ENCODE results near the gene HAND1.

DNA sequence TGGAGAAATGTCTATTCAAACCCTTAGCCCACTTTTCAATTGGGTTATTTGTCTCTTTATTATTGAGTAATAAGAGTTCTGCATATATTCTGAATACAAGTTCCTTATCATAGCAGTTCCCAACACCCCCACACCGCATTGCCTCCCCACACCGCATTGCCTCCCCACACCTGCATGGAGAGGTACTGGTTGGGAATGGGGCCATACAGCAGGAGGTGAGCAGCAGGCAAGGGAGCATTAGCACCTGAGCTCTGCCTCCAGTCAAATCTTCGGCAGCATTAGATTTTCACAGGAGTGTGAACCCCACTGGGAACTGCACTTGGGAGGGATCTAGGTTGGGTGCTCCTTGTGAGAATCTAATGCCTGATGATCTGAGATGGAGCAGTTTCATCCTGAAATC is 42.8 kb downstream of the HAND1 start:
- TF ChIP-seq, protein P1, sequence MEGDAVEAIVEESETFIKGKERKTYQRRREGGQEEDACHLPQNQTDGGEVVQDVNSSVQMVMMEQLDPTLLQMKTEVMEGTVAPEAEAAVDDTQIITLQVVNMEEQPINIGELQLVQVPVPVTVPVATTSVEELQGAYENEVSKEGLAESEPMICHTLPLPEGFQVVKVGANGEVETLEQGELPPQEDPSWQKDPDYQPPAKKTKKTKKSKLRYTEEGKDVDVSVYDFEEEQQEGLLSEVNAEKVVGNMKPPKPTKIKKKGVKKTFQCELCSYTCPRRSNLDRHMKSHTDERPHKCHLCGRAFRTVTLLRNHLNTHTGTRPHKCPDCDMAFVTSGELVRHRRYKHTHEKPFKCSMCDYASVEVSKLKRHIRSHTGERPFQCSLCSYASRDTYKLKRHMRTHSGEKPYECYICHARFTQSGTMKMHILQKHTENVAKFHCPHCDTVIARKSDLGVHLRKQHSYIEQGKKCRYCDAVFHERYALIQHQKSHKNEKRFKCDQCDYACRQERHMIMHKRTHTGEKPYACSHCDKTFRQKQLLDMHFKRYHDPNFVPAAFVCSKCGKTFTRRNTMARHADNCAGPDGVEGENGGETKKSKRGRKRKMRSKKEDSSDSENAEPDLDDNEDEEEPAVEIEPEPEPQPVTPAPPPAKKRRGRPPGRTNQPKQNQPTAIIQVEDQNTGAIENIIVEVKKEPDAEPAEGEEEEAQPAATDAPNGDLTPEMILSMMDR (IDR thresholded peaks at IDR 0.05): no peak
- TF ChIP-seq POLR2A (IDR thresholded peaks at IDR 0.05): no peak
